ENCODE data around the gene SPOCK3.
"Not testable (repeated sequence)": the region's sequence is repeated elsewhere in the genome, so short reads cannot be mapped to it uniquely, and the experiment has no call there.

Gene SPOCK3

GRCh38 chr4:166798126-166798525 is 436.2 kb downstream of the SPOCK3 start:
- no peak for FAIRE-seq

- FAIRE-seq: no peak
Observed at GRCh38 chr4:166777760-166778159, 456.5 kb downstream of the SPOCK3 start.

- FAIRE-seq: no peak
Observed at GRCh38 chr4:166763018-166763417, 471.3 kb downstream of the SPOCK3 start.

- no peak for FAIRE-seq
Observed at GRCh38 chr4:166741742-166742141, 492.6 kb downstream of the SPOCK3 start.

GRCh38 chr4:166739215-166739614 is 495.1 kb downstream of the SPOCK3 start:
- not testable (repeated sequence) for FAIRE-seq

GRCh38 chr4:166737430-166737829 is 496.9 kb downstream of the SPOCK3 start:
- FAIRE-seq: no peak

GRCh38 chr4:166735553-166735952 is 498.7 kb downstream of the SPOCK3 start:
- FAIRE-seq: no peak

GRCh38 chr4:166734797-166735196 is 499.5 kb downstream of the SPOCK3 start:
- FAIRE-seq: no peak

- FAIRE-seq: no peak
Observed at GRCh38 chr4:166733686-166734085, 500.6 kb downstream of the SPOCK3 start.

GRCh38 chr4:166726832-166727231 is 507.5 kb downstream of the SPOCK3 start:
- no peak for FAIRE-seq

GRCh38 chr4:166724369-166724768 is 509.9 kb downstream of the SPOCK3 start:
- no peak for FAIRE-seq

GRCh38 chr4:166723532-166724140 is 510.7 kb downstream of the SPOCK3 start:
- FAIRE-seq: no peak

GRCh38 chr4:166715748-166716713 is 518.3 kb downstream of the SPOCK3 start:
- FAIRE-seq: not testable (repeated sequence)

- no peak for FAIRE-seq
Observed at GRCh38 chr4:166700592-166700991, 533.7 kb downstream of the SPOCK3 start.

- no peak for FAIRE-seq
Observed at GRCh38 chr4:166688835-166689234, 545.5 kb downstream of the SPOCK3 start.

GRCh38 chr4:166687828-166688227 is 546.5 kb downstream of the SPOCK3 start:
- no peak for FAIRE-seq

Data from TTC549 (cell line).